Neuronal stem cell (in vitro differentiated cells): Measurements from ENCODE around the gene TEX44.
A peak's percentile ranks its signal among the peaks of the same experiment; 100 is the strongest.
"Not testable (repeated sequence)": the region's sequence is repeated elsewhere in the genome, so short reads cannot be mapped to it uniquely, and the experiment has no call there.

Experiments used
- DNase-seq: peaks from one replicate; pipeline ENCODE4 v3.0.0-alpha.2; 2013; ENCODE audit warnings: low spot score
- H2AFZ ChIP-seq: one replicate; pipeline ENCODE4 v1.6.1; 2013; ENCODE audit warnings: mild to moderate bottlenecking, low read length, inconsistent platforms
- H2AK5ac ChIP-seq: 2 replicates; pipeline ENCODE4 v1.6.1; 2013; ENCODE audit warnings: low read depth, mild to moderate bottlenecking, inconsistent platforms, low read length, moderate library complexity, mixed read lengths
- H2BK120ac ChIP-seq: 2 replicates; pipeline ENCODE4 v1.6.1; 2013; ENCODE audit warnings: low read depth, mild to moderate bottlenecking, inconsistent platforms, low read length, moderate library complexity, mixed read lengths
- H2BK12ac ChIP-seq: one replicate; pipeline ENCODE4 v1.6.1; 2013; ENCODE audit warnings: low read length, inconsistent platforms
- H2BK15ac ChIP-seq: 2 replicates; pipeline ENCODE4 v1.6.1; 2013; ENCODE audit warnings: mild to moderate bottlenecking, low read length, inconsistent platforms, mixed read lengths
- H2BK5ac ChIP-seq: one replicate; pipeline ENCODE4 v1.6.1; 2013; ENCODE audit warnings: inconsistent platforms, mild to moderate bottlenecking, low read length, moderate library complexity
- H3K14ac ChIP-seq: one replicate; pipeline ENCODE4 v1.6.1; 2013; ENCODE audit warnings: low read length, inconsistent platforms
- H3K18ac ChIP-seq: 2 replicates; pipeline ENCODE4 v1.6.1; 2013; ENCODE audit warnings: low read length, inconsistent platforms
- H3K23ac ChIP-seq: 2 replicates; pipeline ENCODE4 v1.6.1; 2013; ENCODE audit warnings: low read depth, mild to moderate bottlenecking, mixed read lengths, low read length, inconsistent platforms; ENCODE audit not compliant: poor library complexity
- H3K27ac ChIP-seq: replicated peaks from 3 replicates; pipeline ENCODE4 v1.5.1; 2013; ENCODE audit warnings: low read length, inconsistent platforms
- H3K27me3 ChIP-seq, 3 experiments: 2 replicates each; pipeline ENCODE4 v1.6.1; 2013; ENCODE audit warnings: low read length in 3 of 3, mild to moderate bottlenecking in 2 of 3, inconsistent platforms in 1 of 3, low read depth in 1 of 3, mixed read lengths in 1 of 3, moderate library complexity in 1 of 3; ENCODE audit not compliant: control insufficient read depth in 3 of 3, insufficient read depth in 3 of 3
- H3K36me3 ChIP-seq, 2 donors: replicated peaks in 1 of 2; 2 replicates each; pipeline ENCODE4 v1.6.1; 2013; ENCODE audit warnings: low read length in 2 of 2; ENCODE audit not compliant: control insufficient read depth in 2 of 2, insufficient read depth in 2 of 2
- H3K4ac ChIP-seq: 2 replicates; pipeline ENCODE4 v1.6.1; 2013; ENCODE audit warnings: inconsistent platforms, mild to moderate bottlenecking, low read length, moderate library complexity
- H3K4me1 ChIP-seq, 2 donors: 1 replicate in 1 of 2; 2 replicates in 1 of 2; pipeline ENCODE4 v1.6.1; 2013; ENCODE audit warnings: low read length in 2 of 2, low read depth in 1 of 2; ENCODE audit not compliant: control insufficient read depth in 2 of 2, insufficient read depth in 1 of 2
- H3K4me2 ChIP-seq: one replicate; pipeline ENCODE4 v1.6.1; 2013; ENCODE audit warnings: mild to moderate bottlenecking, low read length, inconsistent platforms; ENCODE audit not compliant: insufficient read depth, poor library complexity, severe bottlenecking
- H3K4me3 ChIP-seq, 2 donors: 2 replicates each; pipeline ENCODE4 v1.5.1; 2013; ENCODE audit warnings: low read length in 2 of 2, mild to moderate bottlenecking in 2 of 2, inconsistent platforms in 1 of 2, moderate library complexity in 1 of 2
- H3K79me1 ChIP-seq: one replicate; pipeline ENCODE4 v1.6.1; 2013; ENCODE audit warnings: low read depth, mild to moderate bottlenecking, inconsistent platforms, low read length, moderate library complexity
- H3K9ac ChIP-seq: one replicate; pipeline ENCODE4 v1.6.1; 2013; ENCODE audit warnings: mild to moderate bottlenecking, low read depth, low read length, inconsistent platforms; ENCODE audit not compliant: poor library complexity
- H3K9me3 ChIP-seq, 2 donors: replicated peaks in 1 of 2; 2 replicates each; pipeline versions ENCODE3 to v1.6.1; 2013; ENCODE audit warnings: low read length in 2 of 2, mild to moderate bottlenecking in 2 of 2, inconsistent platforms in 1 of 2, low read depth in 1 of 2, mixed read lengths in 1 of 2, moderate library complexity in 1 of 2; ENCODE audit not compliant: control insufficient read depth in 2 of 2, insufficient read depth in 1 of 2
- H4K8ac ChIP-seq: one replicate; pipeline ENCODE4 v1.6.1; 2013; ENCODE audit warnings: low read depth, mild to moderate bottlenecking, inconsistent platforms, low read length, moderate library complexity
- H4K91ac ChIP-seq: one replicate; pipeline ENCODE4 v1.6.1; 2013; ENCODE audit warnings: low read length, low read depth, mild to moderate bottlenecking, inconsistent platforms; ENCODE audit not compliant: poor library complexity
- WGBS, 2 donors: extraction: QIAGEN DNeasy Blood & Tissue Kit; methylation state at CpG; one replicate each; pipeline ENCODE4 v1.1.7; 2013; ENCODE audit warnings: missing lambda C conversion rate in 2 of 2, mixed read lengths in 1 of 2; ENCODE audit not compliant: insufficient read length in 2 of 2, insufficient replicate concordance in 1 of 2; ENCODE audit errors: extremely low coverage in 2 of 2; 5-methylcytosine and 5-hydroxymethylcytosine counted together

Gene TEX44

GRCh38 chr2:231587744-231588143 is 4.9 kb upstream of the TEX44 start:
- not testable (repeated sequence) for H3K4me1 ChIP-seq, H3K18ac ChIP-seq, H2BK15ac ChIP-seq, H4K91ac ChIP-seq, H3K23ac ChIP-seq, H3K4me2 ChIP-seq, H3K4me3 ChIP-seq, H2AFZ ChIP-seq, H2AK5ac ChIP-seq, H3K9ac ChIP-seq, H3K36me3 ChIP-seq, H4K8ac ChIP-seq, H3K27ac ChIP-seq, H3K79me1 ChIP-seq, H3K4ac ChIP-seq, H2BK120ac ChIP-seq, H3K14ac ChIP-seq, H3K27me3 ChIP-seq, H2BK5ac ChIP-seq, H2BK12ac ChIP-seq, H3K9me3 ChIP-seq, DNase-seq
- no CpG with 5 or more reads among the region's 1 CpG for WGBS, 2 donors

DNA sequence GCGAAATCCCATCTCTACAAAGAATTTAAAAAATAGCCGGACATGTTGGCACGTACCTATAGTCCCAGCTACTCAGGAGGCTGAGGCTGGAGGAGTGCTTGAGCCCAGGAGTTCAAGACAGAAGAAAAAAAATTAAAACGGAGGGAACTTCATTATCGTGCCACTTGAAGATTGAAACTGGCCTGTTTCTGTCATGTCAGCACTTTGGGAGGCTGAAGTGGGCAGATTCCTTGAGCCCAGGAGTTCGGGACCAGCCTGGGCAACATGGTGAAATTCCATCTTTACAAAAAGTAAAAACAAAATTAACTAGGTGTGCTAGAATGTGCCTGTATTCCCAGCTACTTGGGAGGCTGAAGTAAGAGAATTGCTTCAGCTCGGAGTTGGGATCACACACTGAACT is 3.0 kb upstream of the TEX44 start:
- Histone ChIP-seq H2AK5ac (no peak overlapping the region), H3K18ac (no peak overlapping the region), H3K27me3 (peaks cover 0 to 9% (median 0%) of the 10 kb centered on the region in 3 experiments), H3K4ac (no peak overlapping the region), H3K4me2 (no peak overlapping the region), H2BK120ac (no peak overlapping the region), H4K91ac (no peak overlapping the region), H3K79me1 (no peaks in the 10 kb centered on the region), H3K9ac (no peak overlapping the region), H3K4me1 (peaks cover 6 to 7% of the 10 kb centered on the region in 2 donors), H3K36me3 (no peaks in the 10 kb centered on the region), H2BK5ac (no peak overlapping the region), H3K9me3 (no peaks in the 10 kb centered on the region), H2BK12ac (no peak overlapping the region), H2BK15ac (no peak overlapping the region), H4K8ac (no peak overlapping the region), H3K27ac (no peak overlapping the region), H3K23ac (no peak overlapping the region), H2AFZ (no peak overlapping the region), H3K4me3 (no peak overlapping the region), H3K14ac (no peak overlapping the region)
- no peak for DNase-seq
- WGBS, 2 donors, result no CpG with 5 or more reads among the region's 7 CpGs

DNA sequence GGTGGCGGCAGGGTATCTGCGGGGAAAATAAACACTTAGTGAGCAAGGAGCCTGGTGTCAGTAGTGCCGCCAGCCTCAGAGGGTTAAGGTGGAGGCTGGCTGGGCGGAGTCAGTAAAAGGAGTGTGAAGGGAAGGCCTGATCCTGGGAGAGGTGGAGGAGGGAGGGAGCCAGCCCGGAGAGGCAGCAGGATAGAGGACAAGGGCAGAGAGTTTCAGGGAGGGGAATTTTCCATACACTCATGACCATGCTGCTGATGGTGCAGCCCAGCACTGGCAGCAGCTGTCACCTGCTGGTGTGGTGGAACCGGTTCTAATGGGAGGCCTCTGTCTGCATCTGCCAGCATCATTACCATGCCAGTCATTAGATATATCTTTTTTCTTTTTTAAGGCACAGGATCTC is 2.0 kb upstream of the TEX44 start:
- no peak overlapping the region for H2BK5ac ChIP-seq
- H3K79me1 ChIP-seq, result no peaks in the 10 kb centered on the region
- peak overlapping the region; percentile 67 for H2AFZ ChIP-seq
- WGBS, 2 donors, result no CpG with 5 or more reads among the region's 6 CpGs
- H3K4me3 ChIP-seq, result no peak overlapping the region
- H3K14ac ChIP-seq, result no peak overlapping the region
- H3K4ac ChIP-seq, result no peak overlapping the region
- no peak overlapping the region for H2BK120ac ChIP-seq
- H3K18ac ChIP-seq, result peak overlapping the region; percentile 74
- DNase-seq, result no peak
- no peak overlapping the region for H4K91ac ChIP-seq
- peak overlapping the region; percentile 88 for H2BK15ac ChIP-seq
- no peak overlapping the region for H2AK5ac ChIP-seq
- peaks cover 6 to 7% of the 10 kb centered on the region in 2 donors for H3K4me1 ChIP-seq
- no peaks in the 10 kb centered on the region for H3K36me3 ChIP-seq
- H2BK12ac ChIP-seq, result no peak overlapping the region
- no peak overlapping the region for H3K9ac ChIP-seq
- no peaks in the 10 kb centered on the region for H3K9me3 ChIP-seq
- no peak overlapping the region for H3K4me2 ChIP-seq
- no peak overlapping the region for H4K8ac ChIP-seq
- H3K23ac ChIP-seq, result no peak overlapping the region
- peaks cover 0 to 9% (median 0%) of the 10 kb centered on the region in 3 experiments for H3K27me3 ChIP-seq
- H3K27ac ChIP-seq, result no peak overlapping the region

- Histone ChIP-seq H3K36me3 (no peaks in the 10 kb centered on the region), H3K9me3 (no peaks in the 10 kb centered on the region), H3K4me3 (peak overlapping the region in 1 of 2 donors; percentile 13), H3K27me3 (peaks cover 0 to 9% (median 0%) of the 10 kb centered on the region in 3 experiments), H3K27ac (no peak overlapping the region), H3K4me2 (no peak overlapping the region), H3K23ac (peak overlapping the region; percentile 13), H3K18ac (peak overlapping the region; percentile 49), H4K91ac (no peak overlapping the region), H2AFZ (no peak overlapping the region), H2BK12ac (peak overlapping the region; percentile 24), H2BK120ac (peak overlapping the region; percentile 65), H3K14ac (no peak overlapping the region), H2BK5ac (peak overlapping the region; percentile 47), H3K4me1 (peaks cover 6 to 7% of the 10 kb centered on the region in 2 donors), H4K8ac (no peak overlapping the region), H3K79me1 (no peaks in the 10 kb centered on the region), H2BK15ac (peak overlapping the region; percentile 83), H3K9ac (no peak overlapping the region), H3K4ac (no peak overlapping the region), H2AK5ac (peak overlapping the region; percentile 24)
- DNase-seq, result no peak
- no CpG with 5 or more reads among the region's 16 CpGs for WGBS, 2 donors
These were observed 1.0 kb downstream of the TEX44 start for GRCh38 chr2:231593666-231594065.
